K562 (cell line): ENCODE measurements around the gene INO80E. TPM values are rescaled to one million over a fixed set of nuclear protein-coding genes. Genes with fewer than 3 reads are reported as not detected.

ENCODE experiments used
- CHCHD3 ChIP-seq: fragments of 250-450 bp; sonication (Bioruptor Pico); IDR thresholded peaks from 2 replicates; pipeline ENCODE4 v2.1.2; 2022; ENCODE audit warnings: mild to moderate bottlenecking
- CREB3 ChIP-seq: fragments of 450-650 bp; conservative IDR thresholded peaks from 2 replicates; pipeline ENCODE4 v1.6.1; 2016; ENCODE audit warnings: missing genetic modification characterization, low read depth, mild to moderate bottlenecking, missing compliant biosample characterization, moderate library complexity
- FUS ChIP-seq: fragments of 200-400 bp; formaldehyde crosslinking; optimal IDR thresholded peaks from 2 replicates; pipeline ENCODE3; 2017; ENCODE audit warnings: low read depth, low read length
- HDAC1 ChIP-seq, 2 experiments: fragments of 450-650 bp; IDR thresholded peaks; 2 replicates each; pipeline ENCODE4 v1.6.1; 2016 to 2017; ENCODE audit warnings: inconsistent platforms in 1 of 2, mild to moderate bottlenecking in 1 of 2, moderate library complexity in 1 of 2
- HDAC2 ChIP-seq: fragments of 450-650 bp; IDR thresholded peaks from 2 replicates; pipeline ENCODE4 v1.6.1; 2016; ENCODE audit warnings: mild to moderate bottlenecking
- KLF16 ChIP-seq: IDR thresholded peaks from 2 replicates; pipeline ENCODE4 v1.6.1; 2016; ENCODE audit warnings: antibody characterized with exemption
- NCOR1 ChIP-seq: fragments of 450-650 bp; IDR thresholded peaks from 2 replicates; pipeline ENCODE4 v1.6.1; 2016; ENCODE audit warnings: mild to moderate bottlenecking, moderate library complexity
- NR2C1 ChIP-seq, 2 experiments: fragments of 450-650 bp; IDR thresholded peaks; 2 replicates each; pipeline ENCODE4 v1.6.1; 2017; ENCODE audit warnings: mild to moderate bottlenecking in 2 of 2, antibody characterized with exemption in 1 of 2, inconsistent platforms in 1 of 2, missing compliant biosample characterization in 1 of 2, missing genetic modification characterization in 1 of 2
- PYGO2 ChIP-seq: fragments of 450-650 bp; IDR thresholded peaks from 2 replicates; pipeline ENCODE4 v1.6.1; 2016; ENCODE audit warnings: mild to moderate bottlenecking, missing genetic modification characterization, moderate library complexity, missing compliant biosample characterization
- ZKSCAN8 ChIP-seq: fragments of 200-800 bp; sonication (Bioruptor generic); IDR thresholded peaks from 2 replicates; pipeline ENCODE4 v1.6.1; 2016; ENCODE audit warnings: missing genetic modification characterization, missing compliant biosample characterization
- ZNF165 ChIP-seq: fragments of 250-450 bp; sonication (Bioruptor Pico); IDR thresholded peaks from 2 replicates; pipeline ENCODE4 v1.4.0; 2020; ENCODE audit warnings: borderline replicate concordance
- ZNF586 ChIP-seq: fragments of 450-650 bp; formaldehyde crosslinking; conservative IDR thresholded peaks from 2 replicates; pipeline ENCODE4 v1.4.0; 2020; ENCODE audit warnings: mild to moderate bottlenecking, moderate library complexity
- polyA plus RNA-seq, 8 experiments: library from polyadenylated mRNA; depleted of rRNA in 4 of 8; stranded (reverse) in 5 of 8; unstranded in 3 of 8; fragments of >200 nt; fragmentation: Nextera tagmentation in 2 of 8; fragmentation: Illumina TruSeq in 1 of 8; extraction: Ambion mirVana in 2 of 8; extraction: Trizol in 1 of 8; gene quantifications; 2 replicates each; pipeline versions ENCODE4 v1.2.1 to v1.2.3, GENCODE V29; 2011 to 2014; ENCODE audit warnings: inconsistent platforms in 1 of 8, missing spikeins in 1 of 8
- total RNA-seq, 7 experiments: library from RNA; depleted of rRNA in 6 of 7; stranded (reverse); fragments of >200 nt in 6 of 7; fragmentation: Illumina TruSeq in 2 of 7; extraction: Trizol in 2 of 7; gene quantifications; 2 replicates each; pipeline versions ENCODE4 v1.2.1 to v1.2.3, GENCODE V29; 2011 to 2021; ENCODE audit warnings: low replicate concordance in 1 of 7
- TF ChIP-seq, protein P1 (sequence below): sonication (generic); formaldehyde crosslinking; IDR thresholded peaks from 2 replicates; pipeline ENCODE4 v1.8.1; 2023; ENCODE audit warnings: missing genetic modification reagents, mild to moderate bottlenecking, borderline replicate concordance
- TF ChIP-seq, protein P2 (sequence below): fragments of 450-650 bp; IDR thresholded peaks from 2 replicates; pipeline ENCODE4 v1.6.1; 2016; ENCODE audit warnings: antibody characterized with exemption
- TF ChIP-seq, protein P3 (sequence below): IDR thresholded peaks from 2 replicates; pipeline ENCODE4 v1.6.1; 2012; ENCODE audit warnings: low read depth, low read length, improper control_type of control experiment, borderline replicate concordance
- TF ChIP-seq, protein P4 (sequence below): sonication (generic); IDR thresholded peaks from 2 replicates; pipeline ENCODE4 v1.6.1; 2016

Gene INO80E
- total and polyA plus RNA-seq, 9 of the 15 experiments (the other 6 are each of a cell fraction or from before 2014, with no cell fraction given) = 0.31 to 102 (median 49.3) TPM

- TF ChIP-seq, protein P1, sequence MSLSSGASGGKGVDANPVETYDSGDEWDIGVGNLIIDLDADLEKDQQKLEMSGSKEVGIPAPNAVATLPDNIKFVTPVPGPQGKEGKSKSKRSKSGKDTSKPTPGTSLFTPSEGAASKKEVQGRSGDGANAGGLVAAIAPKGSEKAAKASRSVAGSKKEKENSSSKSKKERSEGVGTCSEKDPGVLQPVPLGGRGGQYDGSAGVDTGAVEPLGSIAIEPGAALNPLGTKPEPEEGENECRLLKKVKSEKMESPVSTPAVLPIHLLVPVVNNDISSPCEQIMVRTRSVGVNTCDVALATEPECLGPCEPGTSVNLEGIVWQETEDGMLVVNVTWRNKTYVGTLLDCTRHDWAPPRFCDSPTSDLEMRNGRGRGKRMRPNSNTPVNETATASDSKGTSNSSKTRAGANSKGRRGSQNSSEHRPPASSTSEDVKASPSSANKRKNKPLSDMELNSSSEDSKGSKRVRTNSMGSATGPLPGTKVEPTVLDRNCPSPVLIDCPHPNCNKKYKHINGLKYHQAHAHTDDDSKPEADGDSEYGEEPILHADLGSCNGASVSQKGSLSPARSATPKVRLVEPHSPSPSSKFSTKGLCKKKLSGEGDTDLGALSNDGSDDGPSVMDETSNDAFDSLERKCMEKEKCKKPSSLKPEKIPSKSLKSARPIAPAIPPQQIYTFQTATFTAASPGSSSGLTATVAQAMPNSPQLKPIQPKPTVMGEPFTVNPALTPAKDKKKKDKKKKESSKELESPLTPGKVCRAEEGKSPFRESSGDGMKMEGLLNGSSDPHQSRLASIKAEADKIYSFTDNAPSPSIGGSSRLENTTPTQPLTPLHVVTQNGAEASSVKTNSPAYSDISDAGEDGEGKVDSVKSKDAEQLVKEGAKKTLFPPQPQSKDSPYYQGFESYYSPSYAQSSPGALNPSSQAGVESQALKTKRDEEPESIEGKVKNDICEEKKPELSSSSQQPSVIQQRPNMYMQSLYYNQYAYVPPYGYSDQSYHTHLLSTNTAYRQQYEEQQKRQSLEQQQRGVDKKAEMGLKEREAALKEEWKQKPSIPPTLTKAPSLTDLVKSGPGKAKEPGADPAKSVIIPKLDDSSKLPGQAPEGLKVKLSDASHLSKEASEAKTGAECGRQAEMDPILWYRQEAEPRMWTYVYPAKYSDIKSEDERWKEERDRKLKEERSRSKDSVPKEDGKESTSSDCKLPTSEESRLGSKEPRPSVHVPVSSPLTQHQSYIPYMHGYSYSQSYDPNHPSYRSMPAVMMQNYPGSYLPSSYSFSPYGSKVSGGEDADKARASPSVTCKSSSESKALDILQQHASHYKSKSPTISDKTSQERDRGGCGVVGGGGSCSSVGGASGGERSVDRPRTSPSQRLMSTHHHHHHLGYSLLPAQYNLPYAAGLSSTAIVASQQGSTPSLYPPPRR (CRISPR knock-in tag) = no peak
- TF ChIP-seq HDAC2 (peak; percentile 76; the same call in 1 of the 2 replicates), CREB3 (tag) (no peak), FUS (no peak), ZNF165 (no peak), HDAC1 (IDR thresholded peaks at IDR 0.05) (peak in 1 of 2 experiments; percentile 77; a peak in 2 of 4 replicates), ZNF586 (CRISPR knock-in tag) (no peak), ZKSCAN8 (CRISPR knock-in tag) (peak; percentile 88), NCOR1 (peak; percentile 49; the same call in 1 of the 2 replicates), PYGO2 (tag) (no peak), NR2C1 (IDR thresholded peaks at IDR 0.05) (no peak), NR2C1 (tag; IDR thresholded peaks at IDR 0.05) (no peak), KLF16 (peak; percentile 44), CHCHD3 (CRISPR knock-in tag) (no peak)
- TF ChIP-seq, protein P2, sequence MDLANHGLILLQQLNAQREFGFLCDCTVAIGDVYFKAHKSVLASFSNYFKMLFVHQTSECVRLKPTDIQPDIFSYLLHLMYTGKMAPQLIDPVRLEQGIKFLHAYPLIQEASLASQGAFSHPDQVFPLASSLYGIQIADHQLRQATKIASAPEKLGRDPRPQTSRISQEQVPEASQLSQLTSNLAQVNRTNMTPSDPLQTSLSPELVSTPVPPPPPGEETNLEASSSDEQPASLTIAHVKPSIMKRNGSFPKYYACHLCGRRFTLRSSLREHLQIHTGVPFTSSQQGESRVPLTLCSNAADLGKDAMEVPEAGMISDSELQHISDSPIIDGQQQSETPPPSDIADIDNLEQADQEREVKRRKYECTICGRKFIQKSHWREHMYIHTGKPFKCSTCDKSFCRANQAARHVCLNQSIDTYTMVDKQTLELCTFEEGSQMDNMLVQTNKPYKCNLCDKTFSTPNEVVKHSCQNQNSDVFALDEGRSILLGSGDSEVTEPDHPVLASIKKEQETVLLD = no peak
- TF ChIP-seq, protein P3, sequence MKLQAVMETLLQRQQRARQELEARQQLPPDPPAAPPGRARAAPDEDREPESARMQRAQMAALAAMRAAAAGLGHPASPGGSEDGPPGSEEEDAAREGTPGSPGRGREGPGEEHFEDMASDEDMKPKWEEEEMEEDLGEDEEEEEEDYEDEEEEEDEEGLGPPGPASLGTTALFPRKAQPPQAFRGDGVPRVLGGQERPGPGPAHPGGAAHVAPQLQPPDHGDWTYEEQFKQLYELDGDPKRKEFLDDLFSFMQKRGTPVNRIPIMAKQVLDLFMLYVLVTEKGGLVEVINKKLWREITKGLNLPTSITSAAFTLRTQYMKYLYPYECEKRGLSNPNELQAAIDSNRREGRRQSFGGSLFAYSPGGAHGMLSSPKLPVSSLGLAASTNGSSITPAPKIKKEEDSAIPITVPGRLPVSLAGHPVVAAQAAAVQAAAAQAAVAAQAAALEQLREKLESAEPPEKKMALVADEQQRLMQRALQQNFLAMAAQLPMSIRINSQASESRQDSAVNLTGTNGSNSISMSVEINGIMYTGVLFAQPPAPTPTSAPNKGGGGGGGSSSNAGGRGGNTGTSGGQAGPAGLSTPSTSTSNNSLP = no peak
- TF ChIP-seq, protein P4, sequence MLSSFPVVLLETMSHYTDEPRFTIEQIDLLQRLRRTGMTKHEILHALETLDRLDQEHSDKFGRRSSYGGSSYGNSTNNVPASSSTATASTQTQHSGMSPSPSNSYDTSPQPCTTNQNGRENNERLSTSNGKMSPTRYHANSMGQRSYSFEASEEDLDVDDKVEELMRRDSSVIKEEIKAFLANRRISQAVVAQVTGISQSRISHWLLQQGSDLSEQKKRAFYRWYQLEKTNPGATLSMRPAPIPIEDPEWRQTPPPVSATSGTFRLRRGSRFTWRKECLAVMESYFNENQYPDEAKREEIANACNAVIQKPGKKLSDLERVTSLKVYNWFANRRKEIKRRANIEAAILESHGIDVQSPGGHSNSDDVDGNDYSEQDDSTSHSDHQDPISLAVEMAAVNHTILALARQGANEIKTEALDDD = no peak
These were observed 37.2 kb downstream of the INO80E start (continued) for GRCh38 chr16:30033270-30033669.
